Embryonic facial prominence (tissue), 1 donor: ENCODE data around the gene RPS2.
"Not testable (repeated sequence)": the region's sequence is repeated elsewhere in the genome, so short reads cannot be mapped to it uniquely, and the experiment has no call there.

Experiments used
- DNase-seq: peaks from one replicate; pipeline ENCODE4 v3.0.0-alpha.2; 2016; ENCODE audit errors: extremely low spot score

The RPS2 gene

GRCh38 chr16:1942047-1942809 is 22.4 kb downstream of the RPS2 start:
- no peak for DNase-seq

DNA sequence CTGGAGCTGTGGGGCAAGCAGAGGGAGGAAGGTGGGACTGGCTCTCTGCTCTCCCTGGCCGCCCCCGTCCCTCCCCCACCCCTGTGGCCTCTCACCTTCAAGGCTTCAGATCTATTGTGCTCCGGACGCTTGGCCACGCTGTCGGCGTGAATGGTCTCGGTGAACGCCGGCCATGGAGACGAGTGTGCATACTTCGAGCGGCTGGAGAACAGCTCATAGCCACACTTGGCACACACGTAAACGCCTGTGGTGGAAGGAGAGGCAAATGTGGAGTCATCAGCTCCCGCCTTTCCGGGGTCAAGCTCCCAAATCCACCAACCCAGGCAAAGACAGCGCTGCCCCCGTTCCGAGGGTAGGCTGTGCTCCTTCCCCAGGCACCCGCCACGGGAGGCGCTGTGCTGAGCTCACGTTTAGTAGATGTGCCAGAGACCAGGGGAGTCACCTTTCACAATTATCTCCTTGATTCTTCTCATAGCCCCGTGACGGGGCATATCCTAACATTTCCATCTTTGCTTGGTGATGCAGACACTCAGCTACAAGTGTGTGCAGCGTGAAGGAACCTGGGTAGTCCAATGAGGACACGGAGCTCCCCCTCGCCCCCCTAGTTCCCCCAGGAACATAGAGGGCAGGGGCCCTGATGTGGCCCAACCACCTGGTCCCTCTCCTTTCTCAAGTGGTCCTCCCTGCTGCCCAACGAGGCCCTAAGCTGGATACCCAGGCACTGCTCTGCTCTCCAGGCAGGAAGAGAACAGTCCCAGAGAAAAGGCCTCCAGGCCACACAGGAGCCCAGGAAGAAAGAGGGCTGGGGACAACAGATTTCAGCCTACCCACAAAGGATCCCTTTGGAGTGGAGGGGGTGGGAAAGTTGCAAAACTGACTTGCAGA is 23.2 kb downstream of the RPS2 start:
- DNase-seq = no peak

- no peak for DNase-seq
Measured at GRCh38 chr16:1940273-1941161, 24.1 kb downstream of the RPS2 start.

DNA sequence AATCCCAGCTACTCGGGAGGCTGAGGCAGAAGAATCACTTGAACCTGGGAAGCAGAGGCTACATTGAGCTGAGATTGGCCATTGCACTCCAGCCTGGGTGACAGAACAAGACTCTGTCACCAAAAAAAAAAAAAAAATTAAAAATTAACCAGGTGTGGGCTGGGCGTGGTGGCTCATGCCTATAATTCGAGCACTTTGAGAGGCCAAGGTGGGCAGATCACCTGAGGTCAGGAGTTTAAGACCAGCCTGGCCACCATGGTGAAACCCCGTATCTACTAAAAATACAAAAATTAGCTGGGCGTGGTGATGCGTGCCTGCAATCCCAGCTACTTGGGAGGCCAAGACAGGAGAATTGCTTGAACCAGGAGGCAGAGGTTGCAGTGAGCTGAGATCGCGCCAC is 24.8 kb downstream of the RPS2 start:
- not testable (repeated sequence) for DNase-seq

GRCh38 chr16:1938910-1939309 is 25.7 kb downstream of the RPS2 start:
- DNase-seq = no peak

GRCh38 chr16:1938316-1938715 is 26.3 kb downstream of the RPS2 start:
- DNase-seq = no peak

GRCh38 chr16:1936945-1937479 is 27.6 kb downstream of the RPS2 start:
- no peak for DNase-seq

- DNase-seq = no peak
Measured at GRCh38 chr16:1933097-1933661, 31.4 kb downstream of the RPS2 start.

GRCh38 chr16:1932050-1933028 is 32.3 kb downstream of the RPS2 start:
- no peak for DNase-seq

DNA sequence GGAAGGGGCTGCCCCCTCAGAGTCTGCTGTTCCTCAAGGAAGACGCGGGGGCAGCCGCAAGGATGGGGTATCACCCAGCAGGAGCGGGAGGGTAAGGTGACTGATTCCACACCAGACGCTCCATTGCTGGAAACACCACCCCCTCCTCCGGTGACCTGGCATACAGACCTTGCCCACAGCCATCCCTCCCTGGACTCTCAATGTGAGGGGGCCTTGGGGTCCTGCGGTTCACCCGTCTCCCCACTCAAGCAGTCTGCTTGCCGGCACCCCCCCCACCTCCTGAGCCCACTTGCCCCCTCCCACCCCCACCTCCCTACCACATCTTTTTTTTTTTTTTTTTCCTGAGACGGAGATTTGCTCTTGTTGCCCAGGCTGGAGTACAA is 34.3 kb downstream of the RPS2 start:
- no peak for DNase-seq

DNA sequence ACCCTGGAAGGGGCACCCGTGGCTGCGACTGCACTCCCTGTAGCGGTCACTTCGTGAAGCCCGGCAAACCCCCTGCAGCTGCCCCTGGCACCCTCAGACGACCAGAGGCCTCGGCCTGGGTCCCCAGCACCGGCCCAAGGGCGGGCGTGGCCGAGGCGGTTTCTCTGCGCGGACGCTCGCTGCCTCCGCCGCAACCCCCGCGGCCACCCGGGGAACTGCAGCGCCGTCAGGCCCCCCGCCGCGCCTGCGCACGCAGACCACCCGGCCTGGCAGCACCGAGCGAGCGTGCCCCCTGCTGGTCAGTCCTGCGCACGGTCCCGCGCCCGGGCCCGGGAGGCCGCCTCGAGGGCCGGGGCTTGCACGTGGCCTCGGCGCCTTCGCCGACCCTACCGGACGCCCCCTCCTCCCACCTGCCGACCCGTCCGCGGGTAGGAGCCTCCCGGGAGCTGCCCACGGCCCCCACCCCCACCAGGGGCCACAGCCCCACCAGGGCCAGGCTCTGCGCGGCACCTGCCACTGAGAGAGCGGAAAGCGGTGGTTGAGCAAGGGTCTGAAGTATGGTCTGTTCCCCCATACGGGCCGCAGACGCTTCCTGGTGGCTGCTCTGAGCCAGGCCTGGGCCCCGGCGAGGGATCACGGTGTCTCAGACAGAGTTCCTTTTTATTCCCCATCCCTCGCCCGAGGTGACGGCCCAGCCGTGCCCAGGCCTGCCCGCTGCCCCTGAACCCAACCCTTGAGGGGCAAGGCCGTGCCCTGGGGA is 34.9 kb downstream of the RPS2 start:
- DNase-seq = peak; percentile 73

GRCh38 chr16:1929105-1929504 is 35.5 kb downstream of the RPS2 start:
- DNase-seq = no peak

GRCh38 chr16:1926271-1926670 is 38.4 kb downstream of the RPS2 start:
- no peak for DNase-seq

- no peak for DNase-seq
Measured at GRCh38 chr16:1924095-1924494, 40.5 kb downstream of the RPS2 start.

DNA sequence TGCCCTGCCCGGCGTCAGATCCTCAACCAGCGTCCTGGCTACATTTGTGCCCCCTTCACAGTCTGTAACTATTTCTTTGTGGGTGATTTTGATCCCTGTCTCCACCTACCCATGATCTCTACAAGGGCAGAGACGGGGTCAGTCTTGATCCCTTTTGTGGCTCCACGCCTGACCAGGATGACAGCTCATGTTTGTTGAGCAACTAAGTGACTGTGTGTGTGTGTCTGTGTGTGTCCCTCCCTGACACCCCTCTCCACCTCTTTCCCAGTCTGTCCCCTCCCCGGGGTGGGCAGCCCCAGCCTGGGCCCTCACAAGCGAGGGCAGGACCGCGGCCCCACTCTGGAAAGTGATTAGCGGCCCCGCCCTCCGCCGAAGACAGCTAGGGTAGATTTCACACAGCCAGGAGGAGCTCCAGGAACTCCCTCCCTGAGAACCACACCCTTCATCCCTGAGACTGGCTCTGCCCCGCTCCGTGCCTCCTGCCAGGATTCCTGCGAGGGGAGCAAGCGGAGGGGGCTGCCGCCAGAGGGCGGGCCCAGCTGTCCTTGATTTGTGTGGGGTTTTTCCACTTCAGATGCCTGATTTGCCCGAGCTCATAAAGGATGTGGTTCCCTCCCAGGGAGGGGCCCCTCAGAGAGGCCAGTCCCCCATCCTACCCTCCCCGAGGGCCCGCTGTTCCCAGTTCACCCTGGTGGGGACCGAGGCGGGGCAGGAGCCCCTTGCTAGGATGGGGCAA is 41.2 kb downstream of the RPS2 start:
- peak; percentile 71 for DNase-seq

DNA sequence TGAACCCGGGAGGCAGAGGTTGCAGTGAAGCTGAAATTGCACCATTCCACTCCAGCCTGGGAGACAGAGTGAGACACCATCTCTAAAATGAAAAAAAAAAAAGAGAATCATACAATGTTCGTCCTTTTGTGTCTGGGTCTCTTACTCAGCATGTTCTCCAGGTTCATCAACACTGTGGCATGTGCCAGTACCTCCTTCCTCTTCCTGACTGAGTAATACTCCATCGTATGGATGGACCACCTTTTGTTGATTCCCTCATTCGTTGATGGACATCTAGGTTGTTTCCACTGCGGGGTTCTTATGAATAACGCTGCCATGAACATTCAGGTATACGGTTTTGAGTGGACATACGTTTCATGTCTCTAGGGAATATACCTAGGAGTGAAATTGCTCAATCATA is 42.3 kb downstream of the RPS2 start:
- no peak for DNase-seq

DNA sequence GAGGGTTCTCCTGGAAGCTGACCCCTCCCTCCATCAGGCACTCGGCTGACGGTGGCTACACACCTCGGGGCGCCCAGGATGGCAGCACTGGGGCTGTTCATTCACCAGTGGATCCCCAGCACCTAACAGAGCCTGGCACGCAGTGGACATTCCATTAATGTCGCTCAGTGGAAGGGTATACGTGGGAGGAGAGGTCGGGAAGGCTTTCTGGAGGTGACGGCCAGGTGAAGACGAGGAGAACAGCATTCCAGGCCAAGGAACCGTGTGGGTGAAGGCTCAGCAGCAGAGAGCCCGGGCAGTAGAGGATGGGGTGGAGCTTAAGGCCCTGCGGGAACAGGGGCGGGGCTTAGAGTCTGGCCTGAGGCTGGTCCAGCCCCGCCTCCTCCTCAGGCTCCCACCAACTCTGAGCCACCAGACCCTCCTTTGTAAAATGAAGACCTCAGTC is 43.9 kb downstream of the RPS2 start:
- DNase-seq = no peak

DNA sequence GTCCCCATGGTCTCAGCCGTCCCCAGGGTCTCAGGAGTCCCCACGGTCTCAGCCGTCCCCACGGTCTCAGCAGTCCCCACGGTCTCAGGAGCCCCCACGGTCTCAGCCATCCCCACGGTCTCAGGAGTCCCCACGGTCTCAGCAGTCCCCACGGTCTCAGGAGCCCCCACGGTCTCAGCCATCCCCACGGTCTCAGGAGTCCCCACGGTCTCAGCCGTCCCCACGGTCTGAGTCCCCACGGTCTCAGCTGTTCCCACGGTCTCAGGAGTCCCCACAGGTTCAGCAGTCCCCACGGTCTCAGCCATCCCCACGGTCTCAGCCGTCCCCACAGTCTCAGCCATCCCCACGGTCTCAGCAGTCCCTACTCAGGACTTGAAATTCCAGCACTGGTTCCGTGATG is 44.5 kb downstream of the RPS2 start:
- not testable (repeated sequence) for DNase-seq
